COLO829 (cell line): ENCODE measurements around the gene MGA.

Source experiments
- DNase-seq: peaks from one replicate; pipeline ENCODE4 v3.0.0; 2012; ENCODE audit warnings: low spot score

MGA gene

DNA sequence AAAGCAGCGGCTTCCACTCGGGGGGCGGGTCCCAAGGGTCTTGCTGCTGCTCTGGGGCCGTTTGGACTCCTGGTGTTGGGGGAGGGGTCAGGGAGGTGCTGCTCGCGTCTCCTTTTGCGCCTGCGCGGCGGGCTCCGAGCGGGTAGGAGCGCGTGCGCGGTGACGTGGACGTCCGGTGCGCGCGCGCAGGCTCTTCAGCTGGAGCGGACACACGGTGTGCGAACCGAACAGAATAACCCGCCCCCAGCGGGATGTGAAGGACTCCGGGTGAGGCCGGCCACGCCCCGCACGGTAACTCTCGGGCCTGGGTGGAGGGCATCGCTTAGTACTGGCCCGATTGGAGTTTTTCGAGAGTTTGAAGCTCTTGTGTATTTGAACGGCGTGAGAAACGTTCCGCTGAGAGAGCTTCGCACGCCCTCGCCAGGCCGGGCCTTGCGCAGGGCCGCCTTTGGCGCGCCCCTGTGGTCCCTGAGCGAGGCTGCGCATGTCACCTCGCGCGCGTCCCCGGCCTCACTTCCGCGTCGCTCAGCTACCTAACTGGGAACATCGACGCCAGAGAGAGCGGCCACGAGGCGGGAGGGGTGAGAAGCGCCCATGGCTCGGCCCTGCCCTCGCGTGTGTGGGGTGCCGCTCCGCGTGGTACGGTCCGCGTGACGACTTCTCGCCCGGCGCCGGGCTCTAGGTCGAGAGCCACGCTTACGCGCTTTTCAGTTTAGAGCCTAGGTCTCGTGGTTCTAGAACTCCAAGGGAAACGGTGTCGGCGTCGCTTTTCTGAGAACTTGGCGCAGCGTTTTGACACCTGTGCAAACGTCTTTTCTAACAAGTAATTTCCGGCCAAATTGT is at the start of gene MGA:
Gene MGA, plus strand, starts transcription at position 171 of the 843 bp plus-strand sequence.
- peak; percentile 78 for DNase-seq

GRCh38 chr15:41620536-41621199 is 39.5 kb upstream of the MGA start:
- no peak for DNase-seq

DNA sequence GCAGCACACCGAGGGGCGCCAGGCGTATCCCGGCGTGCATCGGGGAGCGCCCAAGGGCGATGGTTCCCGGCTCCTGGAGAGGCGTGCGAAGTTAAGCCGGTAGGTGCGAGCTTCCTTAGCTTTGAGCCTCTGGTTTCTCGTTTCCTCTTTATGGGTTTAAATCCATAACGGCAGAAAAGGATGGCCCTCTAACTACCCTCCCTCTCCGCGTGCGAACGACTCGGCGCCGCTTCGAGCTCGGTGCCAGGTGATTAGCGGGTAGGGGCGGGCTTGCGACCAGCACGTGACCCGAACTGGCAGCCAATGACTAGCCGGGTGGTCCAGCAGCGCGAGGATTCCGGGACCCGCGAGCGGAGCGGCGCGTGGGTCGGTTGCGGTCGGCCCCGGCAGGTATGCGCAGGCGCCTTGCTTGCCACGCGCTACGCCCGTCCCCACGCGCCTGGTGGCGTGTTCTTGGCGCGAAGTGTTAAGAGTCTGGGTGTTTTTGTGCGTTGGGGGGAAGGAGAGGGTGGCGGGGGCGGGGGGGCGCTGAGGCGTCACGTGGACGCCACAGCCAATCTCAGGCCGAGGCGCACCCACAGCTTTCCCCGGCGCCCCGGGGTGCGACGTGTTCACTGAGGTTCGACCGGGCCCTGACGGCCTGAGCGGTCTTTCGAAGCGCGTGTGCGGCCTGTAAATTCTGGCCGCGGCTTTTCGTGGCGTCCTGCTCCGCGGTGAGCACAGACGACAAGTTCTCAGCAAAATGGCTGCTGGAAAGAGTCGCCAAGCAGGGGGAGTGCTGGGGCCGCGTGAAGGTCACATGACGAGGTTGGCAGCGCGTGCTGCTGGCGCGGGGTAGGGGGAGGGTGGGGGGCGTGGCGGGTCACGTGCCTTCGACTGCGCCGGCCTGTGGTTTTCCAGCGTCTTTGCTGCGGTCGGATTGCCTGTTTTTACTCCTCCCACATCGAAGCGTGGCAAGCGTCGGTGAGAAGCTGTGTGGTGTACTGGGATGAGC is 38.7 kb upstream of the MGA start:
- peak; percentile 71 for DNase-seq

GRCh38 chr15:41622901-41623300 is 37.3 kb upstream of the MGA start:
- DNase-seq, result no peak

DNA sequence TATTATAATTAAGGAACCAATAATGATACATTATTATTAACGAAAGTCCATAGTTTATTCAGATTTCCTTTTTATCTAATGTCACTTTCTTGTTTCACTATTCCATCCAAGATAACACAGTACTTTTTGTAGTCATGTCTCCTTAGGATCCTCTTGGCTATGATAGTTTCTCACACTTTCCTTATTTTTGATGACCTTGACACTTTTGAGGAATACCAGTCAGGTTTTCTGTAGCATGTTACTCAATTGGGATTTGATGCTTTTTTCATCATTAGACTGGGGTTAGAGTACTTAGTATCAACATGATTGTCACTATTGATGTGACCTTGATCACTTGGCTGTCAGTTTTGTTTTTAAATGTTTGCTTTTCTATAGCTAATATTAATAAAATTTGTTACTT is 33.0 kb upstream of the MGA start:
- no peak for DNase-seq

- DNase-seq, result no peak
Observed at GRCh38 chr15:41629463-41629862, 30.7 kb upstream of the MGA start.

DNA sequence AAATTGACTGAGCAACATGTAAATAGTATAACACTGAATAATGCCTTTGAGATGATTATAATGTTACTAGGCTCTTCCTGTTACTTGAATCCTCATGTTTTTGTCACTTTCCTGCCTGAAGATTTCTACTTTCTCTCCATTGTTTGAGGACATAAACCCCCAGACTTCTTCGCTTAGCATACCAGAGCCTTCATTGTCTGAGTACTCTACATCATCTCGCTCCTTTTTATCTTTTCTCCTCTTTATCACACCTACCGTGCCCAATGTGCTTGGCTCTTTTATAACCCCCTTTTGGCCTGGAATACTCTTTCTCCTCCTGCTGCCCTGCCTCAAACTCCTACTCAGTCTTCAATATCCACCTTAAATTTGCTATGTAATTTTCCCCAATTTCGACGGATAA is 30.3 kb upstream of the MGA start:
- no peak for DNase-seq

GRCh38 chr15:41630616-41631217 is 29.5 kb upstream of the MGA start:
- no peak for DNase-seq

DNA sequence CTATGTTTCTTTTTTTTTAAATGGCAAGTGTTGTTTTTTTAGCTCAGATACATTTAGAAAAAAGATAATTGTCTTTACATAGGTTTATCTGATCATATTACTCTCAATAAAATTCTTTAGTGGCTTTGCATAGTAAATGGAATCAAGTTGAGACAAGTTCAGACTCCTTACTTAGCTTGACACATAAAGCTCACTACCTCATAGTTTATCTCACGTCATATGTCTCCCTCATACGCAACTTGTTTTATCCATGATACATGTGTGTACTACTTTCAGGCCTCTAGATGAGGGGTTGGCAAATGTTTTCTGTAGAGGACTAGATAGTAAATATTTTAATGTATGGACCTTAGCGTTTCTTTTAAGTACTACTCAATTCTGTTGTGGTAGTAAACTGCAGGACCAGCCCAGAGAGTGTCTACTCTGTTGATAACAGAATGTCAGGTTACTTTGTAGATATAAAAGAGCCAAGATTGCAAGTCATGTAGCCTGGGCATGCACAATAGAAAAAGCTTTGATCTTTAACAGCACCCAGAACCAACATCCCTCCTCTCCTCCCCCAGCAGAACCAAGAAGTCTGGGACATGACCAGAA is 28.2 kb upstream of the MGA start:
- no peak for DNase-seq

- no peak for DNase-seq
Observed at GRCh38 chr15:41633609-41634008, 26.6 kb upstream of the MGA start.

DNA sequence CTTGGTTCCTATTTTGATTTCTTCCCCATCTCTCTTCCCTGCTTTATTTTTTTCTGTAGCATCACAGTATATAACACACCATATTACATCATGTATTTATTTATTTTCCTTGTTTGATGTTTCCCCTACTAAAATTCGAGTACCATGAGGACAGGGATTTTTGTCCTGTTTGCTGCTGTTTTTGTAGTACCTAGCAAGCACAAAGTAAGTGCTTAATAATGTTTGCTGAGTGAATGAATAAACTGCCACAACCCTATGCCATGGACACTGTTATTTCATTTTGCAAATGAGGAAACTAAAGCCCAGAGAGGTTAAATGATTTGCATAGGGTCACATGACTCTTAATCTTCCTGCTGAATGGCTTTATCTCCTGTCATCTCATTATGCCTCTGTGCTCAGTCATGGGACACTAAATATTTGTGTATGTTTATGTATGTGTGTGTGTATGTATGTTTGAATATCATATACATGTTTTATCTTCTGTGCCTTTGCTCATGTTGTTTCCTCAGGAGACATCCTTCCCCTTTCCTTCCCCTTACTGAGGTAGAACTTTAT is 26.1 kb upstream of the MGA start:
- no peak for DNase-seq

DNA sequence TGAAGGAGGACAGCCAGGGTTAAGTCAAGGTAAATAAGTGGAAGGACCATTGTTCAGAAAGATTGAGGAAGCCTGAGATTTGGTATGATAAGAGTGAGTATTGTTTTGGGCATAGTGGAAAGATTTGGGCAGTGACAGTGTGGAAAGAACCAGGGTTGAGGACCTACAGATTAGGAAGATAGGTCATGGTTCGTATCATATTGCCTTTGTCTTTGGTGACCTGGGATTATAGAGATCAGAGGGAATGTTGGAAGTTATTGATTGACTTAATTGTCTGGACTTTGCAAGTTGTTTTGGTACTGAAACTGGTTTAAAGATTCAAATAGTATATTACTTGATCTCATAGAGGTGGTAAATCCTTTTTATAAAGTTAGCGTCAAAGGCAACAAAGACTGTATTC is 23.1 kb upstream of the MGA start:
- no peak for DNase-seq

GRCh38 chr15:41640985-41641384 is 19.2 kb upstream of the MGA start:
- no peak for DNase-seq

GRCh38 chr15:41647262-41647661 is 12.9 kb upstream of the MGA start:
- no peak for DNase-seq

DNA sequence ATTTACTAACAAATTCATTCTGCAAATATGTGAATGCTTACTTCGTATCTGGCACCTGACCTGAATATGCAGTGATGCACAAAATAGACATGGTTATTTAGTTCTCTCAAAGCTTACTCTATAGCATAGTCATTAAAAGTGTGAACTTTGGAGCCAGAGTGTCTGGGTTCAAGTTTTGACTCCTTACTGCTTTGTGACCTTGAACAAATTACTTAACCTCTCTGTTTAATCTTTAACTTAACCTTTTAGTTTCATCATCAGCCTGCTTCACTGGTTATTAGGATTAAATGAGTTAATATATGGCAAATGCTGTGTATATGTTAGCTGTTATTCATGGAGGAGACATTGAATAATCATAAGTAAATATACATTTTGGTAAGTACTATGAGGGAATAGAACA is 12.1 kb upstream of the MGA start:
- no peak for DNase-seq

GRCh38 chr15:41648770-41649169 is 11.4 kb upstream of the MGA start:
- peak; percentile 41 for DNase-seq

- no peak for DNase-seq
Observed at GRCh38 chr15:41650806-41651205, 9.4 kb upstream of the MGA start.

DNA sequence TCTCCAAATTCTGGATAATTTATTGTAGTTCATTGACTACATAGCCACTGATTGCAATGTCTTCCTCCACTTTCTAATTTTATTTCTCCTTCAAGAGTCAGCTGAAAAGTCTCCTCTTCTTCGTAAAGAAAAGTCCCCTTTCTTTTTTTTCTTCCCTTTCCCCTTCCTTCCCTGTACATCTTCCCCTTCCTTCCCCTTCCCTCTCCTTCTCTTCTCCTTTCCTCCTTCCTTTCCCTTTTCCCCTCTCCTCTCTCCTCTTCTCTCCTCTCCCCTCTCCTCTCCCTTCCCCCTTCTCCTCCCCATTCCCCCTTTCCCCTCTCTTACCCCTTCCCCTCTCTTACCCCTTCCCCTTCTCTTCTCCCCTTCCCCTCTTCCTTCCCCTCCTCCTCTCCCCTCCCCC is 8.8 kb upstream of the MGA start:
- DNase-seq, result no peak

GRCh38 chr15:41653760-41654159 is 6.4 kb upstream of the MGA start:
- DNase-seq, result no peak

DNA sequence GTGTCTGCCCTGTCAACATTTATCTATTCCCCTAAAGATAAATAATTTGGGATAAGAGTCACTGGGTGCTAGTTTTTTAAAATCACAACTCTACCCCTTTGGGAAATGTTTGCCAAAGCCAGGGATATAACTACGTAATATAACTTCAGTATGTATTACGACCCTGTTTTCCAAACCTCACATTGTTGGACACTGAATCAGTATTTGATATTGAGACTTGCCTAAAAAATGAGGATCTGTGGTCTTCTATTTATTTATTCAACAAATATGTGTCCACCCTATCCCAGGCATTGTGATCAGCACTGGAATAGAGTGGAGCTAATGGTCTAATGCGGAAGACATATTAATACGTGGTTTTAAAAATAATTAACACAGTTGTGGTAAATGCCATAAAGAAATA is 4.5 kb upstream of the MGA start:
- no peak for DNase-seq

DNA sequence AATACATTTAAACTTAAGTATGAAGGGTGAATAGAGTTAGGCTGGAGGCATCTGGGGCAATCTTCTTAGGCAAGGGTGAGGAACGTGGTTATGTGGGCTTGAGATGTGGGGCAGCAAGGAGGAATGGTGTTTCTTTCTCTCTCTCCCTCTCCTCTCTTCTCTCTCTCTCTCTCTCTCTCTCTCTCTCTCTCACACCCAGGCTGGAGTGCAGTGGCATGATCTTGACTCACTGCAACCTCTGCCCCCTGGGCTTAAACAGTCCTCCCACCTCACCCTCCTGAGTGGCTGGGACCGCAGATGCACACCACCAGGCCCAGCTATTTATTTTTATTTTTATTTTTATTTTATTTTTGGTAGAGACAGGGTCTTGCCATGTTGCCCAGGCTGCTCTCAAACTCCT is 4.0 kb upstream of the MGA start:
- DNase-seq, result no peak
